Activated CD8-positive, alpha-beta memory T cell treated with anti-CD3 and anti-CD28 coated beads, Interleukin-2, amount 50 U/mL, for 1 hour (primary cell): Measurements from ENCODE around the gene HDAC7.
"Not testable (repeated sequence)": the region's sequence is repeated elsewhere in the genome, so short reads cannot be mapped to it uniquely, and the experiment has no call there.

Source experiments
- DNase-seq: peaks from one replicate; pipeline ENCODE4 v3.0.0-alpha.2; 2020; ENCODE audit errors: extremely low read depth

Gene HDAC7

GRCh38 chr12:47829584-47829983, 9.9 kb upstream of the HDAC7 start:
- no peak for DNase-seq

- DNase-seq, result no peak
Observed at GRCh38 chr12:47828976-47829482, 9.3 kb upstream of the HDAC7 start.

GRCh38 chr12:47828008-47828975, 8.6 kb upstream of the HDAC7 start:
- DNase-seq, result no peak

- no peak for DNase-seq
Observed at GRCh38 chr12:47825173-47825639, 5.5 kb upstream of the HDAC7 start.

- DNase-seq, result no peak
Observed at GRCh38 chr12:47824635-47825034, 4.9 kb upstream of the HDAC7 start.

- DNase-seq, result no peak
Observed at GRCh38 chr12:47824198-47824597, 4.5 kb upstream of the HDAC7 start.

- DNase-seq, result no peak
Observed at GRCh38 chr12:47823422-47824086, 3.9 kb upstream of the HDAC7 start.

- DNase-seq, result no peak
Observed at GRCh38 chr12:47822863-47823262, 3.2 kb upstream of the HDAC7 start.

GRCh38 chr12:47822401-47822800, 2.7 kb upstream of the HDAC7 start:
- no peak for DNase-seq

- no peak for DNase-seq
Observed at GRCh38 chr12:47821346-47821706, 1.6 kb upstream of the HDAC7 start.

GRCh38 chr12:47820631-47821345, 1.1 kb upstream of the HDAC7 start:
- no peak for DNase-seq

GRCh38 chr12:47819138-47819895, 386 bp downstream of the HDAC7 start:
- no peak for DNase-seq

- no peak for DNase-seq
Observed at GRCh38 chr12:47818467-47819137, 1.1 kb downstream of the HDAC7 start.

GRCh38 chr12:47818007-47818376, 1.7 kb downstream of the HDAC7 start:
- DNase-seq, result no peak

- no peak for DNase-seq
Observed at GRCh38 chr12:47817272-47818006, 2.3 kb downstream of the HDAC7 start.

GRCh38 chr12:47816403-47817271, 3.1 kb downstream of the HDAC7 start:
- no peak for DNase-seq

GRCh38 chr12:47815447-47815846, 4.3 kb downstream of the HDAC7 start:
- not testable (repeated sequence) for DNase-seq

- DNase-seq, result no peak
Observed at GRCh38 chr12:47814539-47815170, 5.0 kb downstream of the HDAC7 start.
